CD4-positive, alpha-beta T cell treated with Interleukin-6 at 100 ng/mL for 8 hours (primary cell): ENCODE data around the gene CARD14.
"Not testable (repeated sequence)": the region's sequence is repeated elsewhere in the genome, so short reads cannot be mapped to it uniquely, and the experiment has no call there.

Experiments used
- DNase-seq: peaks from one replicate; pipeline ENCODE4 v3.0.0-alpha.2; 2020; ENCODE audit warnings: mixed read lengths, low spot score

Gene CARD14

GRCh38 chr17:80227156-80227555, 57.3 kb downstream of the CARD14 start:
- no peak for DNase-seq

GRCh38 chr17:80227666-80228065, 57.8 kb downstream of the CARD14 start:
- DNase-seq = no peak

GRCh38 chr17:80228477-80228876, 58.6 kb downstream of the CARD14 start:
- no peak for DNase-seq

GRCh38 chr17:80229011-80229410, 59.2 kb downstream of the CARD14 start:
- DNase-seq = no peak

GRCh38 chr17:80232438-80232837, 62.6 kb downstream of the CARD14 start:
- no peak for DNase-seq

GRCh38 chr17:80233202-80233601, 63.4 kb downstream of the CARD14 start:
- DNase-seq = no peak

GRCh38 chr17:80236911-80237310, 67.1 kb downstream of the CARD14 start:
- DNase-seq = no peak

- no peak for DNase-seq
Observed at GRCh38 chr17:80237386-80237785, 67.6 kb downstream of the CARD14 start.

- DNase-seq = no peak
Observed at GRCh38 chr17:80242505-80242904, 72.7 kb downstream of the CARD14 start.

- DNase-seq = no peak
Observed at GRCh38 chr17:80243526-80244433, 74.0 kb downstream of the CARD14 start.

GRCh38 chr17:80244448-80244847, 74.6 kb downstream of the CARD14 start:
- DNase-seq = not testable (repeated sequence)

GRCh38 chr17:80244871-80245509, 75.2 kb downstream of the CARD14 start:
- no peak for DNase-seq

- DNase-seq = no peak
Observed at GRCh38 chr17:80245566-80246265, 75.9 kb downstream of the CARD14 start.

GRCh38 chr17:80246266-80246681, 76.4 kb downstream of the CARD14 start:
- DNase-seq = no peak

GRCh38 chr17:80246726-80247125, 76.9 kb downstream of the CARD14 start:
- DNase-seq = no peak

- DNase-seq = no peak
Observed at GRCh38 chr17:80247561-80247960, 77.7 kb downstream of the CARD14 start.

- DNase-seq = no peak
Observed at GRCh38 chr17:80248001-80248893, 78.4 kb downstream of the CARD14 start.

- no peak for DNase-seq
Observed at GRCh38 chr17:80248894-80249710, 79.3 kb downstream of the CARD14 start.

- DNase-seq = no peak
Observed at GRCh38 chr17:80251966-80252365, 82.1 kb downstream of the CARD14 start.

GRCh38 chr17:80252871-80253270, 83.0 kb downstream of the CARD14 start:
- peak; percentile 85 for DNase-seq
